SK-N-SH (cell line): Measurements from ENCODE around the gene ARHGAP10. TPM values are rescaled to one million over a fixed set of nuclear protein-coding genes. Genes with fewer than 3 reads are reported as not detected.

Experiments
- CTCF ChIA-PET: fragments of 300-600, 350-600 bp; formaldehyde crosslinking; extraction: SDS; loops from one replicate; lab custom pipeline; 2021; lab: Yijun Ruan, JAX
- POLR2A ChIA-PET: fragments of 350-600 bp; sonication (Branson Sonifier 250); formaldehyde crosslinking; extraction: SDS; loops from one replicate; lab custom pipeline; 2020; ENCODE audit warnings: antibody characterized with exemption, inconsistent platforms; lab: Yijun Ruan, JAX
- DNase-seq: peaks from one replicate; pipeline ENCODE4 v3.0.0; 2012
- H2AFZ ChIP-seq: fragments of 200-600 bp; sonication (generic); 2 replicates; pipeline ENCODE4 v1.8.1; 2016; ENCODE audit warnings: antibody characterized with exemption, mild to moderate bottlenecking, low read depth
- H3F3A ChIP-seq: fragments of 200-600 bp; sonication (generic); replicated peaks from 2 replicates; pipeline ENCODE3; 2016; ENCODE audit warnings: antibody characterized with exemption, mild to moderate bottlenecking; ENCODE audit not compliant: insufficient read depth
- H3K27ac ChIP-seq, 2 experiments: fragments of 200-500 bp in 1 of 2; fragments of 200-600 bp in 1 of 2; sonication (Bioruptor generic) in 1 of 2; sonication (generic), shearing (Covaris generic) in 1 of 2; 2 replicates each; pipeline versions ENCODE4 v1.5.1 to v1.6.1; 2014 to 2016; ENCODE audit warnings: low read depth in 2 of 2, inconsistent platforms in 1 of 2, low read length in 1 of 2, mild to moderate bottlenecking in 1 of 2, mixed read lengths in 1 of 2
- H3K27me3 ChIP-seq: fragments of 200-600 bp; sonication (generic), shearing (Covaris generic); 2 replicates; pipeline ENCODE4 v1.6.1; 2016; ENCODE audit warnings: mixed run types; ENCODE audit not compliant: insufficient read depth
- H3K36me3 ChIP-seq, 2 experiments: fragments of 200-500 bp in 1 of 2; fragments of 200-600 bp in 1 of 2; sonication (Bioruptor generic) in 1 of 2; sonication (generic) in 1 of 2; replicated peaks in 1 of 2; 2 replicates each; pipeline versions ENCODE3 to v1.5.1; 2014 to 2016; ENCODE audit warnings: low read length in 1 of 2, mild to moderate bottlenecking in 1 of 2; ENCODE audit not compliant: insufficient read depth in 2 of 2, control insufficient read depth in 1 of 2
- H3K4me1 ChIP-seq, 2 experiments: fragments of 200-500 bp in 1 of 2; fragments of 200-600 bp in 1 of 2; sonication (Bioruptor generic) in 1 of 2; sonication (generic), shearing (Covaris generic) in 1 of 2; 2 replicates each; pipeline versions ENCODE4 v1.5.1 to v1.6.1; 2014 to 2016; ENCODE audit warnings: low read depth in 1 of 2, low read length in 1 of 2, mixed run types in 1 of 2; ENCODE audit not compliant: insufficient read depth in 2 of 2, control insufficient read depth in 1 of 2
- H3K4me2 ChIP-seq: fragments of 200-600 bp; sonication (generic), shearing (Covaris generic); 2 replicates; pipeline ENCODE4 v1.6.1; 2017; ENCODE audit warnings: mixed run types
- H3K4me3 ChIP-seq, 2 experiments: fragments of 200-500 bp in 1 of 2; fragments of 200-600 bp in 1 of 2; sonication (Bioruptor generic) in 1 of 2; sonication (generic), shearing (Covaris generic) in 1 of 2; 2 replicates each; pipeline versions ENCODE4 v1.5.1 to v1.8.1; 2014 to 2016; ENCODE audit warnings: low read depth in 2 of 2, inconsistent platforms in 1 of 2, low read length in 1 of 2, mild to moderate bottlenecking in 1 of 2, mixed read lengths in 1 of 2, moderate library complexity in 1 of 2
- H3K79me2 ChIP-seq: fragments of 200-600 bp; sonication (generic); 2 replicates; pipeline ENCODE4 v1.8.1; 2017; ENCODE audit warnings: mild to moderate bottlenecking; ENCODE audit not compliant: insufficient read depth
- H3K9ac ChIP-seq: fragments of 200-600 bp; sonication (generic); 2 replicates; pipeline ENCODE4 v1.6.1; 2017; ENCODE audit warnings: mixed run types
- H3K9me2 ChIP-seq: fragments of 200-600 bp; sonication (generic); 2 replicates; pipeline ENCODE4 v1.6.1; 2017; ENCODE audit warnings: mixed run types
- H3K9me3 ChIP-seq: fragments of 200-600 bp; sonication (generic); 2 replicates; pipeline ENCODE4 v1.6.1; 2017; ENCODE audit warnings: mixed run types, mild to moderate bottlenecking, moderate library complexity
- H4K20me1 ChIP-seq: fragments of 200-600 bp; sonication (generic); 2 replicates; pipeline ENCODE4 v1.6.1; 2017; ENCODE audit warnings: mild to moderate bottlenecking, mixed run types; ENCODE audit not compliant: insufficient read depth
- FOSL2 ChIP-seq: IDR thresholded peaks from 2 replicates; pipeline ENCODE4 v1.4.0; 2012; ENCODE audit warnings: low read depth, mild to moderate bottlenecking, moderate library complexity, borderline replicate concordance
- FOXJ3 ChIP-seq: sonication (generic); formaldehyde crosslinking; IDR thresholded peaks from 2 replicates; pipeline ENCODE4 v1.5.1; 2020; ENCODE audit warnings: mild to moderate bottlenecking, missing genetic modification reagents
- FOXM1 ChIP-seq: IDR thresholded peaks from 2 replicates; pipeline ENCODE4 v1.4.0; 2012; ENCODE audit warnings: low read depth, mild to moderate bottlenecking
- GATA2 ChIP-seq: sonication (generic); formaldehyde crosslinking; IDR thresholded peaks from 2 replicates; pipeline ENCODE4 v1.5.0; 2020; ENCODE audit warnings: mild to moderate bottlenecking, missing genetic modification reagents
- MAX ChIP-seq: IDR thresholded peaks from 2 replicates; pipeline ENCODE4 v1.4.0; 2012; ENCODE audit warnings: low read depth
- NFIC ChIP-seq: IDR thresholded peaks from 2 replicates; pipeline ENCODE4 v1.4.0; 2012; ENCODE audit warnings: borderline replicate concordance
- NRF1 ChIP-seq: IDR thresholded peaks from 2 replicates; pipeline ENCODE4 v1.6.1; 2012; ENCODE audit warnings: low read depth, mild to moderate bottlenecking, low read length
- RCOR1 ChIP-seq: fragments of 150-350 bp; IDR thresholded peaks from 2 replicates; pipeline ENCODE4 v1.6.1; 2017; ENCODE audit warnings: antibody characterized with exemption, low read length
- RFX5 ChIP-seq: IDR thresholded peaks from 2 replicates; pipeline ENCODE4 v1.6.1; 2012; ENCODE audit warnings: mild to moderate bottlenecking, improper control_type of control experiment, low read length
- RXRA ChIP-seq: IDR thresholded peaks from 2 replicates; pipeline ENCODE4 v1.4.0; 2012; ENCODE audit warnings: low read depth, mild to moderate bottlenecking, borderline replicate concordance
- SMC3 ChIP-seq: IDR thresholded peaks from 2 replicates; pipeline ENCODE4 v1.6.1; 2012; ENCODE audit warnings: low read depth, low read length, improper control_type of control experiment
- USF1 ChIP-seq: IDR thresholded peaks from 2 replicates; pipeline ENCODE4 v1.4.0; 2012; ENCODE audit warnings: low read depth, borderline replicate concordance
- USF2 ChIP-seq: fragments of 150-350 bp; IDR thresholded peaks from 2 replicates; pipeline ENCODE4 v1.6.1; 2017; ENCODE audit warnings: antibody characterized with exemption, low read length, low read depth, borderline replicate concordance
- WGBS: methylation state at CpG from one replicate; pipeline ENCODE4 v1.1.6; 2017; ENCODE audit warnings: low lambda C conversion rate; 5-methylcytosine and 5-hydroxymethylcytosine counted together
- polyA plus RNA-seq, 3 experiments: library from polyadenylated mRNA; depleted of rRNA; stranded (reverse); fragments of >200 nt; gene quantifications; 2 replicates each; pipeline ENCODE4 v1.2.3, GENCODE V29; 2012
- TF ChIP-seq, protein P1 (sequence below): fragments of 200-600 bp; sonication (generic); IDR thresholded peaks from 2 replicates; pipeline ENCODE4 v1.6.1; 2017; ENCODE audit warnings: antibody characterized with exemption, mild to moderate bottlenecking, moderate library complexity
- TF ChIP-seq, protein P2 (sequence below): fragments of 150-350 bp; IDR thresholded peaks from 2 replicates; pipeline ENCODE4 v1.6.1; 2016; ENCODE audit warnings: mild to moderate bottlenecking, low read depth, low read length

Gene ARHGAP10
- polyA plus RNA-seq, 1 of the 3 experiments (the other 2 are of a cell fraction): 15.1 TPM

- DNase-seq: no peak
- Histone ChIP-seq H3K79me2 (no peaks in the 10 kb centered on the region), H3K9me2 (no peaks in the 10 kb centered on the region), H3K4me2 (no peak overlapping the region), H3F3A (peaks cover 41% of the 10 kb centered on the region), H3K9me3 (no peaks in the 10 kb centered on the region), H3K27ac (peak overlapping the region; percentile 72 to 92; a peak in 3 of 4 replicates), H3K9ac (no peak overlapping the region), H2AFZ (no peak overlapping the region), H3K36me3 (peaks cover 0 to under 1% of the 10 kb centered on the region in 2 experiments), H3K4me3 (no peak overlapping the region), H3K27me3 (no peaks in the 10 kb centered on the region), H4K20me1 (no peaks in the 10 kb centered on the region), H3K4me1 (peaks cover 19 to 26% of the 10 kb centered on the region in 2 experiments)
- POLR2A ChIA-PET: no interaction called here
- CTCF ChIA-PET: no interaction called here
- TF ChIP-seq SMC3 (no peak), NRF1 (no peak), RCOR1 (no peak), NFIC (peak; percentile 26; the same call in 1 of the 2 replicates), FOXJ3 (CRISPR knock-in tag) (no peak)
- TF ChIP-seq, protein P1, sequence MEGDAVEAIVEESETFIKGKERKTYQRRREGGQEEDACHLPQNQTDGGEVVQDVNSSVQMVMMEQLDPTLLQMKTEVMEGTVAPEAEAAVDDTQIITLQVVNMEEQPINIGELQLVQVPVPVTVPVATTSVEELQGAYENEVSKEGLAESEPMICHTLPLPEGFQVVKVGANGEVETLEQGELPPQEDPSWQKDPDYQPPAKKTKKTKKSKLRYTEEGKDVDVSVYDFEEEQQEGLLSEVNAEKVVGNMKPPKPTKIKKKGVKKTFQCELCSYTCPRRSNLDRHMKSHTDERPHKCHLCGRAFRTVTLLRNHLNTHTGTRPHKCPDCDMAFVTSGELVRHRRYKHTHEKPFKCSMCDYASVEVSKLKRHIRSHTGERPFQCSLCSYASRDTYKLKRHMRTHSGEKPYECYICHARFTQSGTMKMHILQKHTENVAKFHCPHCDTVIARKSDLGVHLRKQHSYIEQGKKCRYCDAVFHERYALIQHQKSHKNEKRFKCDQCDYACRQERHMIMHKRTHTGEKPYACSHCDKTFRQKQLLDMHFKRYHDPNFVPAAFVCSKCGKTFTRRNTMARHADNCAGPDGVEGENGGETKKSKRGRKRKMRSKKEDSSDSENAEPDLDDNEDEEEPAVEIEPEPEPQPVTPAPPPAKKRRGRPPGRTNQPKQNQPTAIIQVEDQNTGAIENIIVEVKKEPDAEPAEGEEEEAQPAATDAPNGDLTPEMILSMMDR: no peak
- TF ChIP-seq, protein P2, sequence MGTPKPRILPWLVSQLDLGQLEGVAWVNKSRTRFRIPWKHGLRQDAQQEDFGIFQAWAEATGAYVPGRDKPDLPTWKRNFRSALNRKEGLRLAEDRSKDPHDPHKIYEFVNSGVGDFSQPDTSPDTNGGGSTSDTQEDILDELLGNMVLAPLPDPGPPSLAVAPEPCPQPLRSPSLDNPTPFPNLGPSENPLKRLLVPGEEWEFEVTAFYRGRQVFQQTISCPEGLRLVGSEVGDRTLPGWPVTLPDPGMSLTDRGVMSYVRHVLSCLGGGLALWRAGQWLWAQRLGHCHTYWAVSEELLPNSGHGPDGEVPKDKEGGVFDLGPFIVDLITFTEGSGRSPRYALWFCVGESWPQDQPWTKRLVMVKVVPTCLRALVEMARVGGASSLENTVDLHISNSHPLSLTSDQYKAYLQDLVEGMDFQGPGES: no peak
- 76% methylated on average over 13 of the region's 13 CpGs for whole genome bisulfite sequencing
Observed at GRCh38 chr4:147829401-147830101, 97.7 kb downstream of the ARHGAP10 start.

GRCh38 chr4:147830102-147830463, 98.2 kb downstream of the ARHGAP10 start:
- Histone ChIP-seq H3K27ac (peak overlapping the region; percentile 72 to 92; a peak in 3 of 4 replicates), H3K9me3 (no peaks in the 10 kb centered on the region), H3K9ac (no peak overlapping the region), H4K20me1 (no peaks in the 10 kb centered on the region), H3K36me3 (no peaks in the 10 kb centered on the region), H3K79me2 (no peaks in the 10 kb centered on the region), H3K4me3 (no peak overlapping the region), H2AFZ (no peak overlapping the region), H3K4me2 (no peak overlapping the region), H3K4me1 (peaks cover 19 to 26% of the 10 kb centered on the region in 2 experiments), H3K27me3 (no peaks in the 10 kb centered on the region)
- CTCF ChIA-PET: no interaction called here
- POLR2A ChIA-PET: no interaction called here
- 92% methylated on average over 3 of the region's 3 CpGs for WGBS
- DNase-seq: no peak
- TF ChIP-seq USF2 (no peak), RFX5 (no peak), GATA2 (CRISPR knock-in tag) (no peak), SMC3 (no peak), FOXM1 (no peak), MAX (no peak), RXRA (no peak), FOSL2 (no peak), USF1 (no peak)
- TF ChIP-seq, all 33 proteins: peak for 0
- Histone ChIP-seq H3F3A (peaks cover 41% of the 10 kb centered on the region), H3K9me2 (no peaks in the 10 kb centered on the region)
